SJCRH30 (cell line): ENCODE results near the gene TMEM175. TPM values are rescaled to one million over a fixed set of nuclear protein-coding genes. Genes with fewer than 3 reads are reported as not detected.
A peak's percentile ranks its signal among the peaks of the same experiment; 100 is the strongest.
"Not testable (repeated sequence)": the region's sequence is repeated elsewhere in the genome, so short reads cannot be mapped to it uniquely, and the experiment has no call there.

Experiments used
- DNase-seq, 2 experiments: peaks; one replicate each; pipeline ENCODE4 v3.0.0-alpha.2; 2015 to 2020
- H3K27ac ChIP-seq: fragments of 250-450 bp; sonication (Bioruptor Pico); 2 replicates; pipeline ENCODE4 v1.5.1; 2020; ENCODE audit warnings: mild to moderate bottlenecking, moderate library complexity
- H3K27me3 ChIP-seq: fragments of 250-450 bp; sonication (Bioruptor Pico); 2 replicates; pipeline ENCODE4 v1.5.1; 2020; ENCODE audit warnings: mild to moderate bottlenecking, moderate library complexity
- H3K36me3 ChIP-seq: fragments of 250-450 bp; sonication (Bioruptor Pico); 2 replicates; pipeline ENCODE4 v1.5.1; 2020; ENCODE audit warnings: mild to moderate bottlenecking, moderate library complexity
- H3K4me1 ChIP-seq: fragments of 250-450 bp; sonication (Bioruptor Pico); 2 replicates; pipeline ENCODE4 v1.5.1; 2020; ENCODE audit warnings: mild to moderate bottlenecking, moderate library complexity
- H3K4me3 ChIP-seq: fragments of 250-450 bp; sonication (Bioruptor Pico); 2 replicates; pipeline ENCODE4 v1.5.1; 2020; ENCODE audit warnings: mild to moderate bottlenecking, moderate library complexity
- H3K9me3 ChIP-seq: fragments of 250-450 bp; sonication (Bioruptor Pico); replicated peaks from 2 replicates; pipeline ENCODE4 v1.5.1; 2020; ENCODE audit warnings: mild to moderate bottlenecking, moderate library complexity
- total RNA-seq: library from RNA; depleted of rRNA; stranded (reverse); fragments of >200 nt; shearing (Covaris generic); gene quantifications from 2 replicates; pipeline ENCODE4 v1.2.3, GENCODE V29; 2014

TMEM175 gene
- total RNA-seq, 1 experiment from 2014 or later, result 6.8 TPM

DNA sequence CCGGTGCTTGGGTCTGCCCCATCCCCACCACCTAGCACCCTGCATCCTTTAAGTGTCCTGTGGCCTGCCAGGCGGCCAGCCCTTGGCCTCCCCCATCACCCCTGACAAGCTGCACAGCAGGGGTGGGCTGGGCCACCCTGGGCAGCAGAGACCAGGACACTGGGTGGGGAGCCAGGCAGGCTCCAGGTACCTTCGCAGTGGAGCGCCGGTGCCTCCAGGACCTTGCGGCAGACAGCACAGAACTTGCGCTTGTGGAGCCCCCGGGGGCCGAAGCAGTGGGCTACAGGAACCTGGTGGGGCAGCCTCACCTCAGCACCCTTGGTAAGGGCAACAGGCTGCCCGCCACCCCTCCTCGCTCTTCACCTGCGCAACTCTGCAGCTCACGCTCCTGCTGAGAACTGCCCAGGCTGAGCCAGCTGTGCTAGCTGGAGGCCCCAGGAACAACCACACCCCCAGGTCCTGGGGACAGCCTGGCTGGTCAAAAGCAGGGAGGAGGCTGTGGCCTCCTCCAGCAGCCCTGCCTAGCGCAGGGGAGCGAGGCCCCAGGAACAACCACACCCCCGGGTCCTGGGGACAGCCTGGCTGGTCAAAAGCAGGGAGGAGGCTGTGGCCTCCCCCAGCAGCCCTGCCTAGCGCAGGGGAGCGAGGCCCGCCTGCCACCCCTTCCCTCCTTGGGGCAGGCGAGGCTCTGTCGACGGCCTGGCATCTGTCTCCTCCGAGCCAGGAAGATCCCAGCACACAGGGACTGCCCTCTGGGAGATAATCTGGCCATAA, 36.5 kb downstream of the TMEM175 start:
- Histone ChIP-seq H3K9me3 (no peaks in the 10 kb centered on the region), H3K27me3 (no peaks in the 10 kb centered on the region), H3K36me3 (no peaks in the 10 kb centered on the region), H3K4me3 (no peak overlapping the region), H3K4me1 (no peaks in the 10 kb centered on the region), H3K27ac (no peak overlapping the region)
- DNase-seq, result no peak

DNA sequence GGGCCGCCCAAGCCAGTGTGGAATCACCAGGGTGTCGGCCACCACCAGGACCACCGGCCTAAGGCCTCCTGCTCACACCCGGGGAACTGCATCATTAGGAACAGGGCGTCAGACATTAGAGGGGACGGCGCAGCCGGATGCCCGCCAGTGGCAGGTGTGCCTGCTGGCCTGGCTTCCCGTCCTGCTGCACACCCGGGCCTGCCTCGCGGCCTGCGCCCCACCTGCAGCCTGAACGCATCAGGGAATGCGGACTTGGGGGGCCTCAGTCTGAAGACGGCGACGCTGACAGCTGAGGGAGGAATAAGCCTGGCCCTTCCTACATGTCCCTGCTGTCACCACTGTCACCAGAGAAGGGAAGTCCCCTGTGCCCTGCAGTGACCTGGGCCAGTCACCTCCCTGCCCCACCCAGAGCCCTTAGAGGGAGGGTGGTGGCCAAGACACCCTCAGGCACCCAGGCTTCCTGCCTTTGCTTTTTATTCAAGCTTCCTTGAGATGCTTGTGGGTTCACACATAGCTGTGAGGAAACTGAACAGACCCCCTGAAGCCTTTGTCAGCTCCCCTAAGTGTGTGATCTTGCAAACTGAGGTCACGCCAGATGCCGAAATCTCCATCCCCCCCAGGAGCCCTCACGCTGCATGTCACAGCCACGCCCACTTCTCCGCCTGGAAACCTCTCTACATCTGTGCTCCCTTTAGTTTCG, 37.9 kb downstream of the TMEM175 start:
- DNase-seq, result no peak
- Histone ChIP-seq H3K27ac (no peak overlapping the region), H3K4me1 (no peaks in the 10 kb centered on the region), H3K9me3 (no peaks in the 10 kb centered on the region), H3K27me3 (no peaks in the 10 kb centered on the region), H3K4me3 (no peak overlapping the region), H3K36me3 (no peaks in the 10 kb centered on the region)

DNA sequence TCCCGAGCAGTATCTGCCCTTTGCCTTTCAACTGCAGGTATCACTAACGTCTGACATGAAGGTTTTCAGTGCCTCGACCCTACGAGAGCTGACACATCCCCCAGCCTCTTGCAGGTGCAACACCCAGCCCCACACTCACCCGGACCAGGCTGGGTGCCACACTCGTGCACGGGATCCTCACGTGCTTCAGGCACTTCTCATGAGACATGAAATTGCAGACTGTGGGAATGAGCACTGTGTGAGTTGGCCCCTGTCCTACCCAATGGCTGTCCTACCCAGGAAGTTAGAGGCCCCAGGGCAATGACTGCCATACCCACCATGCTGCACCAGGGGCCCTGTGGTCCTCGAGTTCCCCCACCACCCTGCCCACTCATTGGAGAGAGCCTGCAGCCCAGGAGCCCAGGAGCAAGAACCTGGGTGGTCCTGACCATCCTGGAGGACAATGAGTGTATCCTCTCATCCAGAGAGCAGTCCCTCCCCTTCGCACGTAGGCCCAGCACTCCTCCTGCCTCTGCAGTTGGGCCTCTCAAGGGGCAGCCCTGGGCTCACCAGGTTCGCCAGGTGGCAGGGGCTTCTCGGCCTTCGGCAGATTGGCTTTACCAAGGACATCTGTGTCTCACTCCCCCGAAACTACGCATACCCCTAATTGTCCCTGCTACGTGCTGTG, 38.7 kb downstream of the TMEM175 start:
- Histone ChIP-seq H3K9me3 (no peaks in the 10 kb centered on the region), H3K27ac (no peak overlapping the region), H3K36me3 (no peaks in the 10 kb centered on the region), H3K4me3 (no peak overlapping the region), H3K4me1 (no peaks in the 10 kb centered on the region), H3K27me3 (no peaks in the 10 kb centered on the region)
- DNase-seq, result no peak

DNA sequence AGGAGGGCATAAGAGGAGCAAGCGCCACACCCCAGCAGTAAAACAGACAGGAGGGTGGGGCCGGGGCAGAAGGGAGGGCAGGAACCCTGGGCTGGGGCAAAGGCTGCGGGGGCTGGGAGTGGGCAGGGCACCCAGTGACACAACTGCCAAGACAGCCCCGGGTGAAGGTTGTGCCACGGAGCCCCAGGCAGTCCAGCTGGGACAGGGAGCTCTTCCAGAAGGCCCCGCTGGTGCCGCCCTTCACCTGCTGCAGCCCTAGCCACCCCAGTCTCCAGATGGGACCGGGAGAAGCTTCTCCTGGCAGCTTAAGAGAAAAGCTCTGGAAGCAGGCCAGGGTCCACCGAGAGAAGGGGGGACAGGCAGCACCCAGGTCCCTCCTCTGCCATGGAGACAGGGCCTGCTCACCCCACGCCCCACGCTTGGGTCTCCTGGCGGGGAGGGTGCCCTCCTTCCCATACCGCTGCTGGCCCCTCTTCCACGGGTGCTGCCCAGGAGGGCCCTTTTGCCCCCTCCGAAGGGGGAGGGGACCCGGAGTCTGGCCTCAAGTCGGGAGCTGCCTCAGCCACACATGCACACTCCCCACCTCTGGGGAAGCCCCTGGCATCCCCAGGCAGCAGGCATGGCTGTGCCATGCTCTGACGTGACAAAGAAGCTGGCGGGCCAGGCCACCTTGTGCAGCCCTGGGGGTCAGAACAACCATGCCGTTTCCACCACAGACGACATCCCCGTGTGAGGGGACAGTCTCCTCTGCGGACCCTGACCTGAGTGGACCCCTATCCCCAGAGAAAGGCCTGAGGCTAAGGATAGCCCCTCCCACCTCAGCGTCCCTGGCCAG, 39.6 kb downstream of the TMEM175 start:
- H3K4me1 ChIP-seq, result no peaks in the 10 kb centered on the region
- DNase-seq, result no peak
- no peaks in the 10 kb centered on the region for H3K36me3 ChIP-seq
- H3K4me3 ChIP-seq, result peak overlapping the region; percentile 75
- no peak overlapping the region for H3K27ac ChIP-seq
- no peaks in the 10 kb centered on the region for H3K27me3 ChIP-seq
- H3K9me3 ChIP-seq, result no peaks in the 10 kb centered on the region

DNA sequence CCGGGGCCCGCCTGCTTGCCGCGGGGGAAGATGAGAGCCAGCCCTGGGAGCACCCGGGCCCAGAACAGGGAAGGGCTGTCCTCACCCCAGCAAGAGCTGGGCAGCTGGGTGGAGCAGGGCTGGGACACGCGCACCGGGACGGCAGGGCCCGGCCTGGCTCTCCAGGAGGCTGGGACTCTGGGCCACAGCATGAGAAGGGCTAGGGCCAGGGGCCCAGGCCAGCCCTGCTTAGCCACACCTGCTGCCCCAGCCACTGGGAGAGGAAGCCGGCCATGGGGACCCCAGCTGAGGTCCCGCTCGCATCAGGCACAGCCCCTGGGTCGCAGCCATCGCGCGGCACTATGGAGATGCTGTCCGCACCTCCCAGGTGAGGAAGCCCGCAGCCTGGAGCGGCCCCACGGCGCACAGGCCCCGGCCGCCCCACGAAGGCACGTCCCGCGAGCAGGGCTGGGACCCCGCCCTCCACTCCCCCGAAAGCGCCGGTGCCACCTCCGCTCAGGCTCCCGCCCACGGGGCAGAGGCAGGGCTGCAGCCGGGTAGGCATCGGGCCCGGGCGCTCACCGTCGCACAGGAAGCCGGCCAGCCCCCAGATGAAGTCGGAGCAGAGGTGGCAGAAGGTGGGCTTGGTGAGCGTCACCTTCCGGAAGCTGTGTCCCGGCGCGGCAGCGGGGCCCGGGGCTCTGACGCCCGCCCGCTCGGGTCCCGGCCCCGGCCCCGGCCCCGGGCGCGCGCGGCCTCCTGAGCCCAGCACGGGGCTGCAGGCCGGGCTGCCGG, 40.6 kb downstream of the TMEM175 start:
- no peaks in the 10 kb centered on the region for H3K36me3 ChIP-seq
- H3K4me3 ChIP-seq, result peak overlapping the region; percentile 75
- no peak overlapping the region for H3K27ac ChIP-seq
- DNase-seq, result peak in 1 of 2 experiments; percentile 45
- H3K4me1 ChIP-seq, result no peaks in the 10 kb centered on the region
- no peaks in the 10 kb centered on the region for H3K9me3 ChIP-seq
- H3K27me3 ChIP-seq, result no peaks in the 10 kb centered on the region

DNA sequence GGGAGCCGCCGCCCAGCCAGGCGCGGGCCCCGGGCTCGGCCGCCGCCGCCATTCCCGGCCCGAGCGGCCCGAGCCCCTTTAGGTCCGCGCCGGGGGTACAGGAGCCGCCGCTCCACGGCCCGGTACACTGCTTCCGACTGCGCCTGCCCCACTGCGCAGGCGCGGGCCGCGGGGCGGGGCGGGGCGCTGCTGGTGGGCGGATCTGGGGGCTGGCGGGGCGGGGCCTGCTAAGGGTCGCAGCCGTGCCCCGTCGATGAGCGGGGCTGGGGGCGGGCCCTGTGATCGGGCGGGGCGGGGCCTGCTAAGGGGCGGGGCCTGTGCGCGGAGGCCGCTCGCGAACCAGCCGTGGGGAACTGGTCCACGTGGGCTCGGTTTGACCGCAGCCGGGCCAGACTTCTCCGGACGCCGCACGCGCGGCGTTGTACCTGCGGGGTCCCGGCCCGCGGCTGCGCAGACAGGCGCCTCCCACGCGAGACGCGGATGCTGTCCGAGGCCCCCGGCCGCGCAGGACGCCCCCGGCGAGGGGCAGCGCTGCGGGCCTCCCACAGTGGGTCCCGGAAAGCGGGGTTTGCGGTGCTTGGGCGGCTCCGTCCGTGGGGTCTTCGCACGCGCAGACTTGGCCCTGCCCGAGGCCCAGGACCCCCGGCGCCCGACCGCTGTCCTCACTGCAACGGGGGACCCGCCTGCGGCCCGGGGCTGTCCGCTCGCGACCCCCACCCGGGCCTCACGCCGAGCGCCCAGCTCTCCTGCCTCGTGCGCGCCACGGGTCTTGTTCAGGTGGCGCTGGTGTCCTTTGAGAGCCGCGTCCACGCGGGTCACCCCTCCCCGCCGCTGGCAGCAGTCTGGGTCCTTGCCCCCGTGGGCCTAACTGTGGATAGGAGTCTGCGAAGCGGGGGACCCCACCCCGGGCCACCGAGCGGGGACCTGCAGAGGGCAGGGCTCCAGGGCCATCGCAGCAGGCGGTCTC, 41.5 kb downstream of the TMEM175 start, which contains the start of gene DGKQ:
Gene DGKQ, minus strand, starts transcription at position 139 of the 967 bp plus-strand sequence. Its CDS starts 87 bp downstream, at position 52.
- Histone ChIP-seq H3K9me3 (no peaks in the 10 kb centered on the region), H3K36me3 (no peaks in the 10 kb centered on the region), H3K27ac (no peak within 1 kb of the TSS), H3K27me3 (no peaks in the 10 kb centered on the region), H3K4me1 (no peaks in the 10 kb centered on the region), H3K4me3 (peak within 1 kb of the TSS; percentile 75)
- DNase-seq, result peak; percentile 54 to 71

DNA sequence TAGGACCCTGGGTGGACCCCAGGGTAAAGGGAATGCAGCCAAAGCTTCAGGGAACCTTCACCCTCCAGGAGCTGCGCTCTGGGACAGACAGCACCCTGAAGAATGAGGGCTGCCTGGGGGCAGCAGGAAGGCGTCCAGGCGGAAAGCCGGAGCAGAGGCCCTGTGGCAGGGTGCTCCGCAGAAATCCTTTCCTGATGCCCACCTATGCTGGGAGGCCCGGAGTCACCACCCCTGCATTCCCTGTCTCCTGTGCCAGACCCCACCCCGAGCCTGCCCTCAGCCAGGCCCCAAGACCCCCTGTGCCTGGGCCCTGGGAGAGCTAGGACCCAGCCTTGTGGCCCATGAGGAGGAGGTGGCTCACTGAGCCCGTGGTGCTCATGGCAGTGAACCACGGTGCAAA, 42.4 kb downstream of the TMEM175 start:
- Histone ChIP-seq H3K27me3 (no peaks in the 10 kb centered on the region), H3K4me3 (no peak overlapping the region), H3K4me1 (no peaks in the 10 kb centered on the region), H3K9me3 (no peaks in the 10 kb centered on the region), H3K27ac (no peak overlapping the region), H3K36me3 (no peaks in the 10 kb centered on the region)
- DNase-seq, result no peak

DNA sequence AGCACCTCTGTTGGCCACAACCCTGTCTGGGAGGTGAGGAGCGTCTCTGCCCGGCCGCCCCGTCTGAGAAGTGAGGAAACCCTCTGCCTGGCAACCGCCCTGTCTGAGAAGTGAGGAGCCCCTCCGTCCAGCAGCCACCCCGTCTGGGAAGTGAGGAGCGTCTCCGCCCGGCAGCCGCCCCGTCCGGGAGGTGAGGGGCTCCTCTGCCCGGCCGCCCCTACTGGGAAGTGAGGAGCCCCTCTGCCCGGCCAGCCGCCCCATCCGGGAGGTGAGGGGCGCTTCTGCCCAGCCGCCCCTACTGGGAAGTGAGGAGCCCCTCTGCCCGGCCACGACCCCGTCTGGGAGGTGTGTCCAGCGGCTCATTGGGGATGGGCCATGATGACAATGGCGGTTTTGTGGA, 43.8 kb downstream of the TMEM175 start:
- not testable (repeated sequence) for H3K4me1 ChIP-seq, H3K9me3 ChIP-seq, DNase-seq, H3K4me3 ChIP-seq, H3K27me3 ChIP-seq, H3K27ac ChIP-seq, H3K36me3 ChIP-seq

DNA sequence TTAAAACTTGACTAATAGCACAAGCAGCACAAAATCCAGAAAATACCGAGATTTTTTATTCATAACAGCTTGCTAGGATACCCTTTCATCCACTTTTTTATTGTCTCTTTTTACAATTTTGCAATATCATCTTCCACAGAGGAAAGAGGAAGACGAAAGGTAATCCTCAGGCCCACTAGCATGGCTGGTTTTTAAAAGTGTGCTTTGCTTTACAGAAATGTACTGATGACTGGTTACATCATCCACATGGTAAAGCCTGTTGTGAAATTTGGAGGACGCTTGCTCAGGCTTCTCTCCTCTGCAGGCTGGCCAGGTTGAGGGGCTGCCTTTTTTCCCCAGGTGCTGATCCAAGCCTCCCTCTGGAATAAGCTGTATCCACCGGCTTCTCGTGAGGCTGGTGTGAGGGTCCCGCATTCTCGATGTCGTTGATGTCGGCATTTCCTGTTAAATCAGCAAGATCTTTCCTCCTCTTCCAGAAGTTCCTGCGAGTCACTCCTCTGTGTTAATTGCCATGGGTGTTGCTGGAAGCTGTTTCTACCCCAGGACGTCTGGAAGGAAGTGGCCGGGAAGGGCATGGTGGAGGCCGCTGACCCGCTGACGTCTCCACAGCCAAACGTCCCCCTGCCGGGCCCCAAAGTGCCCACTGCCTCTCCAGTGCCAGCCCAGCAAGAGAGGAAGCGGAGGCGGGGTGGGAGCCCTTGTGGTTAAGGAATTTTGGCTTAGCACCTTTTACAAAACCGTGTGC, 46.9 kb downstream of the TMEM175 start:
- Histone ChIP-seq H3K36me3 (no peaks in the 10 kb centered on the region), H3K4me3 (no peak overlapping the region), H3K9me3 (no peaks in the 10 kb centered on the region), H3K27me3 (no peaks in the 10 kb centered on the region), H3K27ac (no peak overlapping the region), H3K4me1 (no peaks in the 10 kb centered on the region)
- DNase-seq, result no peak

DNA sequence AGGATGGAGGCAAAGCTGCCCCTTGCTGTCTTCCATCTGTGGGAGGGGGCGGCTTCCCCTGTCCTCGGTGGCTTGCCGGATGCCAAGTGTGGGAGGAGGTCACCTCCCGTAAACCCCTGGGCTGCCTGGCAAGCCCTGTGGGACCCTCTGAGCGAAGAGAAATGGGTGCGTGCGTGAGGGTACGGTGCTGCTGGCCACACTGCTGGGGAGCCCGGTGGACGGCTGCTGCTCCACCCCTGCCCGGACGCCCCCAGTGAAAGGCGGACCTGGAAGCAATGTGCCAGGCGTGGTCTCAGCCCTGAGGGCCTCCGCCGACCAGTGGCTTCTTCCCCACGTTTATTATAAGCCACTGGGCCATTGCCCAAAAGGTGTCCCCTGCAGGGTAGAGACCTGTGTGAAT, 50.0 kb downstream of the TMEM175 start:
- no peak overlapping the region for H3K27ac ChIP-seq
- H3K4me1 ChIP-seq, result no peaks in the 10 kb centered on the region
- no peak overlapping the region for H3K4me3 ChIP-seq

DNA sequence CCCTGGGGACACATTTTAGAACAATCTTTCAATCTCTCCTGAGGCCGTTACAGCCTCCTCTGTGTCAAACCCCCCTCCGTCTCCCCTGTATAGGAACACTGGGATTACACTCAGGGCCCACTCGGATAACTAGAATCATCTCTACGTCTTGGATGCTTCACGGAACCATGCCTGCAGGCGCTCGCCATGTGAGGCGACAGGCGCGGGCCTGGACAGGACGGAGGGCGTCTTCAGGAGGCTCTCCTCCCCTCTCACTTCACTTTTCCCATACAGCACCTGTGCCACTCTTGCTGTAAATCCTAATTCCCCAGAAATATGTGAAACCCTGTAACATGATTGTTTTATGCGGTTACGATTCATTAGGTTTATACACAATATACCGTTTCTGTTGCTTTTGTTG, 50.6 kb downstream of the TMEM175 start:
- Histone ChIP-seq H3K4me1 (no peaks in the 10 kb centered on the region), H3K36me3 (no peaks in the 10 kb centered on the region)
- DNase-seq, result no peak

More for the DNA sequence above, 50.0 kb downstream of the TMEM175 start:
- DNase-seq, result no peak
- no peaks in the 10 kb centered on the region for H3K27me3 ChIP-seq
- no peaks in the 10 kb centered on the region for H3K36me3 ChIP-seq
- H3K9me3 ChIP-seq, result no peaks in the 10 kb centered on the region

DNA sequence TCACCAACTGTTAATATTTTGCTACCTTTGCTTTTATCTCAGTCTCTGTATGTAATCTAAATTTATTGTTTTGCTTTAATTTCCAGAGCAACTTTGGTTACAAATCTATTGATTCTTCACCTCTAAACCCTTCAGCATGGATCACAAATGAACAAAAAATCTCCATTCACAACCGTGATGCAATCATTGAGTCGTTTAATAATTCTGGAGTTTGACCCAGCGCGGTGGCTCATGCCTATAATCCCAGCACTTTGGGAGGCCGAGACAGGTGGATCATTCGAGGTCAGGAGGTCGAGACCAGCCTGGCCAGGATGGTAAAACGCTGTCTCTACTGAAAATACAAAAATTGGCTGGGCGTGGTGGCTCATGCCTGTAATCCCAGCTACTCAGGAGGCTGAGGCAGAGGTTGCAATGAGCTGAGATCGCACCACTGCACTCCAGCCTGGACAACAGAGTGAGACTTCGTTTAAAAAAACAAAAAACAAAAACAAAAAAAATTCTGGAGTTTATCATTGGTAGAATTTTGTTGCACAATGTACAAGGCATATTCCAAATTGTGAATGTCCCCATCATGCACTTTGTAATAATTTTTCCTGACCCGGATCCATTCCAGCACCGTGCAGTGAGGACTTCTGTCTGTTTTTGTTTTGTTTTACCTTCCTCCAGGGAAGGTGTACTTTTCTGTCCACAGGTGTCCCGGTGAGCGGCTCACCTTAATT, 52.2 kb downstream of the TMEM175 start:
- no peak overlapping the region for H3K27ac ChIP-seq
- no peaks in the 10 kb centered on the region for H3K27me3 ChIP-seq
- no peaks in the 10 kb centered on the region for H3K4me1 ChIP-seq
- no peak overlapping the region for H3K4me3 ChIP-seq
- DNase-seq, result no peak
- H3K36me3 ChIP-seq, result no peaks in the 10 kb centered on the region
- no peaks in the 10 kb centered on the region for H3K9me3 ChIP-seq

More for the DNA sequence above, 50.6 kb downstream of the TMEM175 start:
- Histone ChIP-seq H3K4me3 (no peak overlapping the region), H3K9me3 (no peaks in the 10 kb centered on the region), H3K27ac (no peak overlapping the region), H3K27me3 (no peaks in the 10 kb centered on the region)
